HG03354 (cell line): ENCODE results near the gene SFMBT1.

Experiments
- ATAC-seq: cut with Tn5 transposase; IDR thresholded peaks from one replicate; pipeline ENCODE4 v1.9.1; 2021; ENCODE audit warnings: mild to moderate bottlenecking; ENCODE audit not compliant: unreplicated experiment, poor library complexity, severe bottlenecking

SFMBT1 gene

GRCh38 chr3:53009826-53010539 is 35.9 kb downstream of the SFMBT1 start:
- ATAC-seq, result no peak

- no peak for ATAC-seq
Observed at GRCh38 chr3:53008932-53009331, 36.9 kb downstream of the SFMBT1 start.

- ATAC-seq, result no peak
Observed at GRCh38 chr3:53005854-53006513, 39.9 kb downstream of the SFMBT1 start.

- ATAC-seq, result no peak
Observed at GRCh38 chr3:53005338-53005737, 40.5 kb downstream of the SFMBT1 start.

GRCh38 chr3:53003320-53003719 is 42.6 kb downstream of the SFMBT1 start:
- no peak for ATAC-seq

- ATAC-seq, result no peak
Observed at GRCh38 chr3:52998771-52999513, 46.9 kb downstream of the SFMBT1 start.

- ATAC-seq, result no peak
Observed at GRCh38 chr3:52990637-52991036, 55.2 kb downstream of the SFMBT1 start.

GRCh38 chr3:52986938-52987337 is 58.9 kb downstream of the SFMBT1 start:
- no peak for ATAC-seq

- no peak for ATAC-seq
Observed at GRCh38 chr3:52986049-52986448, 59.8 kb downstream of the SFMBT1 start.

- ATAC-seq, result peak; percentile 22
Observed at GRCh38 chr3:52983828-52984227, 62.0 kb downstream of the SFMBT1 start.

GRCh38 chr3:52983336-52983807 is 62.5 kb downstream of the SFMBT1 start:
- ATAC-seq, result peak; percentile 92

- peak; percentile 34 for ATAC-seq
Observed at GRCh38 chr3:52982839-52983238, 63.0 kb downstream of the SFMBT1 start.

- no peak for ATAC-seq
Observed at GRCh38 chr3:52979190-52979983, 66.5 kb downstream of the SFMBT1 start.

GRCh38 chr3:52978109-52978754 is 67.6 kb downstream of the SFMBT1 start:
- no peak for ATAC-seq

- no peak for ATAC-seq
Observed at GRCh38 chr3:52973806-52974205, 72.1 kb downstream of the SFMBT1 start.

- ATAC-seq, result no peak
Observed at GRCh38 chr3:52971895-52972294, 74.0 kb downstream of the SFMBT1 start.

- no peak for ATAC-seq
Observed at GRCh38 chr3:52967398-52967797, 78.5 kb downstream of the SFMBT1 start.

GRCh38 chr3:52962160-52962559 is 83.7 kb downstream of the SFMBT1 start:
- no peak for ATAC-seq

GRCh38 chr3:52959773-52960172 is 86.1 kb downstream of the SFMBT1 start:
- ATAC-seq, result no peak
